GM18868 (cell line): ENCODE data around the gene EBF3.

Experiments used
- ATAC-seq: cut with Tn5 transposase; IDR thresholded peaks from one replicate; pipeline ENCODE4 v1.9.1; 2021; ENCODE audit warnings: mild to moderate bottlenecking, moderate library complexity; ENCODE audit not compliant: unreplicated experiment

Gene EBF3

DNA sequence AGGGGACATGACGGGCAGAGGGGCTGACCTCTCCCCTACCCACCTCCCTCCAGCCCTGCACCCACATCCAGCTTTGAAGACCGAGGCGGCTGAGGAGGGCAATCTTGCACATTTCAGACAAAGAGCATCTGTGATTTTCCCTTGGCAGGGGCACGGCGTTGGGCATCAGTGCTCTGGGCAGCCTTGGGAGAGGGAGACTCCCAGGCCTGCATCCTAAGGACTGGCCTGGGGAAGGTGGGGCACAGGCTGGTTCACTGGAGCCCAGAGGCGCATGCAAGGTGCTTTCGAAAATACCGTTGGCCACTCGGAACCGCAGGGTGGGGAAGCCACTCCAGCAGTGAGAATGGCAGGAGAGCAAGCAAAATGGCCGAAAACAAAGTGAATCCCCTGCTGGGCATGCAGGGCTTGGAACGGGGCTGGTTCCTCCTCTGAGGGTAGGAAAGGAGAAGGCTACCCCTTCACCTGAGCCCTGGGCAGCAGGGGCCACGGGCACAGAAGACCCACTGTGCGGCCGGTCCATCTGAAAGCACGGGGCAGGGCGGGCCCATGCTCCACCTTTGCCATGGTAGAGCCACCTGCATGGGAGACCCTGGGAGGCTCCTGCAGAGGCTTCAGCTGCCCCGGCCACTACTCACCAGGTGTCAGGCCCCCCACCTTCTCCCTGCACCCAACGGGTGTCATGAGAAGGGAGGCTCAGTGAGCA is 49.8 kb downstream of the EBF3 start:
- ATAC-seq, result no peak

DNA sequence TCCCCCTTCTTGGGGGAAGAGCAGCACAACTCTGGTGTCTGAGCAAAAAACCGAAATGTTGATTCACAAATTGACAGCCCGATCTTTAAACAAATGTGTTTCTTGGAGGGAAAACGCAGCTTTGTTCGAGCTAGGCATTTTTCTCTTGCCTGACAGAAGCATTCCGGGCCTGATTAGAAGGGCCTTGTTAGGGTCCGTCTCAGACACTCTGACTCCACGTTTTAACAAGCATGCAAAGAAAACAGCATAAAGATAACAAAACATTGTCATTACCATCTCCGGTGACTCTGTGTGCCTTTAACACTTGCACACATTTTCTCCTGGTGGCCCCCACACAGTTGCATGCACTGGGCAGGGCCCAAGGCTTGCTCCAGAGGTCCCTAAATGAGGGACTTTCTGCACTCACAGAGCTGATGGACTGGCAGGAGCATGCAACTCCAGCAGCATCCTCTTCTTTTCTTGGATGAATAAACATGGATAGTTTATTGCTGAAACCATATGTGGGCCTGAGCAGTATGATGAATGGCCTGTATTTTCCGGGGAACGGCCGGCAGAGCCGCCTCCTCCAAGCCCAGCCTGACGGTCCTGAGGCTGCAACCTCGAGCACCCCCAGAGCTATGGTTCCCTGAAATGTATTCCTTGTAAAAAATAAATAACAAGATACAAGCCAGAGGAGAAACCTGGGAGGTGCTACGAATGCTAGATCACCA is 50.9 kb downstream of the EBF3 start:
- no peak for ATAC-seq

DNA sequence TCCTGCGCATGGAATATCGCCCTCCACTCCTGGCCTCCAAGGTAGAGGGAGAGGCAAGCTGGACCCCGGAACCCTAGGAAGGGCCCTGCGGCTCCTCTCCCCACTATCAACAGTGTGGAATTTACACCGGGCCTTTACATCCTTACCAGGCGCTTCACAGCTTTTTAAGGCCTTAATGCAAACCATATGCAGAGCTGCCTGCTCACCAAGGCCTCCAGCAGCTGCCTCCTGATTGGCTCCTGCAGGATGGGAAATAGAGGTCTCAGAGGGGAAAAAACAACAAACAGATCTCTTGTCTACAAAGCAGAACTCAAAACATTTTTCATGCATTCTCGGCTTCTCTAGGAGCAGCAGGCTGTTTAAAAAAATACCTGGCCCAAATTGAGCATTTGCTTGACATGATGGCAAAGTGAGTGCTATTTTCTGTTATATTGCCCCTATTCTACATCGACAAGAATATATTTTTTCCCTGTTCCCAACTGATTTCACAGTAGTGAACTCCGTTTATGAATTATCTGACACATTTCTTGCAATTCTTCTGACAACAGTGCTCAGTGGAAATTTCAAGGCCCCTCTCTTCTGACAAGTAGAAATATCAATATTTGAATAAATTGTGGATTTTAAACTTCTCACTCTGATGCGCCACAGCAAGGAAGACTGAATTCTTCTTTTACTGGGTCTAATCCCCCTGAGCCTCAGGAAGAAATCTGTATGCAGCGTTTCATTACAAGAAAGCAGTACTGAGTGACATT is 51.7 kb downstream of the EBF3 start:
- no peak for ATAC-seq

DNA sequence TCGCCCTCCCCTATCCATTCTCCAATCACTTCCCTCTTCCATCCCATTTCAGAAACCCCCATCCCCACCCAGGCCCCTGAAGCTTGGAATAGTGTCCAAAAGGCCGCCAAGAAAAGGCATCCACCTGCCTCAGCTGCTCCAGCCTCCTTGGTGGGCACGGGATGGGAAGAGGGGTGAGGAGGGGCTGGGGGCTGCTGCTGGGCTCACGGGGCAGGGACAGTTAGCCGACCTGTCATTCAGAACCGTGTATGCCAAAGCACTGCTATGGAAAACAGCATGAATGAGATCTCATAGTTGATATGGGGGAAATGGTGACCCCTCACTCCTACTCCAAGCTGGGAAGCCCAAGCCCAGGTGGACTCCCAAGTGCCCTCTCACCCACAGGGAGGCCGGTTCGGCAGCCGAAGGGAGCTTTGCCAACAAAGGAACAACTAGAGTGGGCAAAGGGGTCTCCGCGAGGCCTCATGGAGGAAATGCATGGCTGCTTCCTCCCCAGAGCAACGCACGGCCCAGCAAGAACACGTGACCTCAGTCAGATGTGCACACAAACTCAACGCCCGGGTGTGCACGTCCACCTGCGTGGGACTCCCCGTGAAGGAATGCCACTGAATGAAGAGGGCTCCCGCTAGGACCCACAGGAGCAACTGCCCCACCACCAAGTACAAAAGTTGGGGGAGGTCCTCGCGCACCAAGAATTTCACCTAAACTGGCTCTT is 52.5 kb downstream of the EBF3 start:
- no peak for ATAC-seq

DNA sequence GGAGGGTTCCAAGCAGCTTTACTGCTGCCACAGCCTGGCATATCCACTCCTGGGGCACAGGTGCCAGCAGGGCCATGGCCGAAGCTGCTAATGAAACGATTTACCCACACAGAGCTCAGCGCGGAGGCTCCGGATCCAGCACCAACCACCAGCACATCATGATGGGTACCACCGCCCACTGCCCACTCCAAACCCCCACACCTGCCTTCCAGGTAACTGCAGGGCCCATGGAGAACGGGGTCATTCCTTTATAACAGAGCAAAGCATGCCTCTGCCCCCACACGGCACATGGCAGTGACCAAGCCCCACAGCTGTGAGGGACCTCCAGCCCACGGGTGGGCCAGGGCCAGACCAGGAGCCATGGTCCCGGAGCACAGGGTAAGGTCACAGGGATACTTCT is 53.2 kb downstream of the EBF3 start:
- ATAC-seq, result no peak

DNA sequence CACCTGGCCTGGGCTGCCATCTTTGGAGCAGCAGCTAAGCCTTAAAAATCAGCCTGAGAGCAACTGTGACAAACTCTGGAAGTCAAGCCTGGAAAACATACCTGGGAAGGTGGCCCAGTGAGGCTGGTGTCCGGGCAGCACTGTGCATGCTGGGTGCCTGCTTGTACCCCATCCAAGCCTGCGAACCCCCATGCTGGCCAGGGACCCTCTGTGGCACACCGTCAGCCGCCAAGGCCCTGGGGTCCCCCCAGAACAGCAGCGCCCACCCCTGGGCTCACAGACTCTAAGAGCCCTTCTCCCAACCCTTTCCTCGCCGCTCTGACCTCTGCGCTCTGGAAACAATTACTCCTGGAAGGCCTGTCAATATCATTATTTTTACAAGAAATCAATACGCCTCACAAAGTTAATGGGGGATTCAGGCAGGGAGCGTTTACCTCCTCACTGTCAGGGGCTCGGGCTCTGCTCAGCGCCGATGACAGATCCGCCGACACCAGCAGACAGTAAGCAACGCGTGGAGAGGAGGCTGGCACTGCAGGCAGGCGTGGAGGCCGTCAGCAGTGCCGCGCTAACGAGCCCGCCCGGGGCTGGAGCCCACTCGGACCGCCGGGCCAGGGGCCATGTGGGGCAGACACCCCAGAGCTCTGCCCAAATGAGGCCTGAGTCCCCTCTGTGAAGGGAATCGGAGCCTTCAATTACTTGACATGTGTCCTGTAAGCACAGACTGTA is 54.4 kb downstream of the EBF3 start:
- ATAC-seq, result no peak

DNA sequence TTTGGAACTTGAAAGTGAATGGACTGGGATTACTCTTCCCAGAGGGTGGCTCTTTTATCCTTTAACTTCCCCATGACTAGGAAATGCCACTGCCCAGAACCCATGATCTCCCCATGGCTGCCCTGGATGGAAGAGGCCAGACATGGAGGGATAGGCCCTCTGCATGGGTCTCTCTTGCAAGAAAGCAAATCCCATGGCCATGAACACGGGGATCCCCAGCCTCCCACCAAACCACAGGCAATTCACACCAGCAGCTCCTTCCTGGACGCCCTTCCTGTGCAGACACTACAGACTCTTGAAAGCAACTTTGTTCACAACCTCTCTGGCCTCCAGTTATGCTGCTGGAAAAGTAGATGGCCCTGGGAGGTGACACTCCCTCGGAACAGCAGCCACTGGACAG is 55.0 kb downstream of the EBF3 start:
- ATAC-seq, result no peak

DNA sequence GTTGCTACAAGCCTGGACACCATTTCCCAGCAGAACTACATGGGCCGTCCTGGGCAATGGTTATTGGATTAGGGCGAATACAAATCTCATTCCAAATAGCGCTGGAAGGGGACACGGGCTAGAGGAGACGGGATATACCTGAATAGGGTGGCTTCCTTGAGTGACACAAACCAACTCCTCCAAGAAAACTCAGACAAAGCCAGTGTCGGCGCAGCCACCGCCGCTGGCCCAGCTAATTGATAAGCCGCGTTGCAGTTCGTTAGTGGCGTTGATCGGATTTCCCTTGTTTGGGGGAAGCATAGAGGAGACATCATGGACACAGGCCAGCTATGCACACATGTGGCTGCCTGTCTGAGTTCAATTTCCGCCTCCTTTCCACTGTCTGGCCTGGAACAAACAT is 55.7 kb downstream of the EBF3 start:
- no peak for ATAC-seq

DNA sequence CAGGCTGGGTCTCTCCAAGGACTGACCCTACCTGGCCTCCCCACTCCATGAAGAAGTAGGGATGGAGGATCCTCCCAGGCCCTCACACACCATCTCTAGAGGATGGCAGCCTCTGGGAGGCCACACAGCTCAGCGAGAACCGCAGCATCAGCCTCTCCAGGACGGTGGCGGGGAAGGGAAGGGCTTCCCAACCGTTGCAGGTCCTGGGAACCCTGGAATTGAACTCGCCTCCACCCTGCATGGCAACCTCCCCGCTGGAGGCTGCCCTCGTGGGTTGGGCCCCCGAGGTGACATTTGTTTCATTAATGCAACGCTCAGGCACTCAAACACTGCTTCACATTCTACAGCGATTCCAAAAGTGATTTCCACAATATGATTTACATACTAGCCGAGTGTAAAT is 58.5 kb downstream of the EBF3 start:
- ATAC-seq, result no peak

DNA sequence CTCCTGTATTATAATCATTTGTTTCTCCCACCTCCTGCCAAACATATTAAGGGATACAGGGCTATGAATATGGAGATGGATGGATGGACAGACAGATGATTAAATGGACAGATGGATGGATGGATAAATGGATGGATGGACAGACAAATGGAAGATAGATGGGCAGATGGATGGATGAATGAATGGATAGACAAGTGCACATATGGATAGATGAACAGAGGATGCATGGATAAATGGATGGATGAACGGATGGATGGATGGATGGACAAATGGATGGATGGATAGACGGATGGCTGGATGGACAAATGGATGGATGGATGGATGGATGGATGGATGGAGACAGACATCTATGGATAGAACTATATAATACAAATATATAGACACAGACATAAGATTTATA is 59.8 kb downstream of the EBF3 start:
- ATAC-seq, result no peak

DNA sequence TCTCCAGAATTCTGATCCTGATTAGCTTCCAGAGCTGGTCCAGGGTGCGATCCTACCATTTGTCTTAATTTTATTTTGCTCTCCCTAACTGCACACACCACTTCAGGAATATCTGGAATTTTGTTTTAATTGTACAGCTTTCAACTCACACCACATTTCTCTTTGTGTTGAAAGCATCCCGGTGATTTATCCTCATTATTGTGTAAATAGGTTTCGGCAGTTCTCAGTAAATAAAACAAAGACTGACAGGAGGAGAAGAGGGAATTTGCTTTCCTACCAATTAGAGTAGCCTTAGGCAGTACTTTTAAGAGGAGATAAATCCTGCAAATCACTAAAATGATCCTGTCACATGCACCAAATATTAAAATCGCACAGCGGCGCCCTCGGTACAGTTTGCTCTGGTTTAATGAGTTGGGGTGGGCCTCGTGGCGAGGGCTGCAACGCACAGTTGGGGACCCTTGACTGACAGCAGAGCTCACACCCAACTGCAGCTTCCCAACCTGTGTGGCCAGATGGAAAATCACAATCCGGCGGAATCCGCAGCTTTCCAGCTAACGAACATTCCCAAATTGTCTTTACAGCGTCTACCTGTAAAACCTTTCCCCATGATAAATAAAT is 62.6 kb downstream of the EBF3 start:
- no peak for ATAC-seq

DNA sequence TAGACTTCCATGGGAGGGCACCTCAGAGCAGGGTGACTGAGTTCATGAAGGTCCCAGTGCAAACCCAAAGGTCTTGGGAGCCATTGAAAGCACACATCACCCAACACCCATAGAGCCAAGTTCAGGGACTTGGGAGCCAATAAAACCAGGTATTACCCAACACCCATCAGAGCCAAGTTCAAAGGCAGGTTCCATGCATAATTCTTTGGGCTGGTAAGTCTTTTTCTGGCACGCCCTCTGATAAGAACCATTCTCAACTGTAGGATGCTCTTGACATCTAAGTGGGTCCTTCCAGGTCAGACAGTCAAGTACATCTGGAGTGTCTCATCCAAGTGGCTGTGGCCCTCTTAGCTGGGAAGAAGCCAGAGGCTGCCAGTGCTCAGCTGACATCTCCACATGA is 63.2 kb downstream of the EBF3 start:
- no peak for ATAC-seq

DNA sequence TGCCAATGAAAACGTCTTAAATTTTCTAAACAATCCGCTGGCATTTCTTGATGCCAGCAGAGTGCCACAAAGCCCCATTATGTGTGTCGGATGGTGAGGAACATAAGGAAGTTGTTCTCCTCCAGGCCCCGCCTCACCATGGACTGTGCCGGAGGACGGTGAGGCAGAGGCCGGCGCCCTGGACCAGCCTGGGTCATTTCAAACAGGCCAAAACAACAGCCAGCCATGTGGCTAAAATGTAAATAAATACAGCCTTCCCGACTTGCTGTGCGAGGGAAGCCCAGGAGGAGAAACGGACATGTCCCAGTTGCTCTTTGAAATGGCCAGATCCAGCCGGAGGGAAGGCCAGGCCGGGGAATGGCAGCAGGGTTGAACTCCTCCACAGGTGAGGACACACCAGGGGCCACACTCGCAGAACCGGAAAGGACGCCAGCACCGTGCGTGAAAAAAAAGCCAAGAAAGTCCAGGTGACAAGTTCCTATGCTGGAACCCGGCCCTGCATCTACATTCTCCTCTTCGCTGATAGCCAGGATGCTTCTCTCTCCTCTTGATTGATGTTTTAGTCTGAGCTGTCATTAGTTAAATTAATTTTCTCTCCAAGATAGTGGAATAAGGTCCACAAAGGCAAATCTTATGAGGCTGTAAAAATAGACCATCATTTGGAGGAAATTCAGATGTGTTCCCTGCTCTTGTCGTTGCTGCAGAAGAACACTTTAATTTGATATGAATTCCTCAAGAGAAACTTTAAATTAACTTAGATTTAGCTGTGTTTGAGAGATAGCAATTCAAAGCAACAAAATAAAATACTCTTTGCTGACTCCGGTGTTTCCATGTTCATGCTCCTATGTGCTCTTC is 64.6 kb downstream of the EBF3 start:
- ATAC-seq, result no peak

DNA sequence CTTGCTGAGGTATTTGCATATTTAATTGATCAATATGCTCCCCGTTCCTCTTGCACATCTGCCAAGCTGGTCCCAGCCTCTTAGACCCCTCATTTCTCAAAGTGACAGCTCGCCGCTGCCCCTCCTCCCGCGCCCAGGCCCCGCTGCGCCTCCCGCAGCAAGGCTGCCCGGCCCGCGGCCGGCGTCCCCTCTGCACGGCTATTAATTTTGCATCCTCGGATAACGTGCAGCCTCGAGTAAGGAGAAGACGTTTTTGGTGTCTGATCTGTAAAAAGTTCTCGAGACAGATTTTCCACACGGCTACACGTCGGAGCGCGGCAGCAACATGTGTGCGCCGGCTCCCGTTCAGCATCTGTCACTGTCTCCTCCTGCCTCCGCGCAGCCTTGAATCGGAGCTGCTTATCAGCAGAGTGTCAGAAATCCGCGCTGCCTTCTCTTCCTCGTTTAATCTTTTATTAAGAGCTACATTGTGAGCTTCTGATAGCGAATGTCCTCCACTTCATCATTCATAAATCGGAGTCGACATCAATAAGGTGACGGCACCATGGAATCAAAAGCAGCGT is 65.3 kb downstream of the EBF3 start:
- no peak for ATAC-seq

DNA sequence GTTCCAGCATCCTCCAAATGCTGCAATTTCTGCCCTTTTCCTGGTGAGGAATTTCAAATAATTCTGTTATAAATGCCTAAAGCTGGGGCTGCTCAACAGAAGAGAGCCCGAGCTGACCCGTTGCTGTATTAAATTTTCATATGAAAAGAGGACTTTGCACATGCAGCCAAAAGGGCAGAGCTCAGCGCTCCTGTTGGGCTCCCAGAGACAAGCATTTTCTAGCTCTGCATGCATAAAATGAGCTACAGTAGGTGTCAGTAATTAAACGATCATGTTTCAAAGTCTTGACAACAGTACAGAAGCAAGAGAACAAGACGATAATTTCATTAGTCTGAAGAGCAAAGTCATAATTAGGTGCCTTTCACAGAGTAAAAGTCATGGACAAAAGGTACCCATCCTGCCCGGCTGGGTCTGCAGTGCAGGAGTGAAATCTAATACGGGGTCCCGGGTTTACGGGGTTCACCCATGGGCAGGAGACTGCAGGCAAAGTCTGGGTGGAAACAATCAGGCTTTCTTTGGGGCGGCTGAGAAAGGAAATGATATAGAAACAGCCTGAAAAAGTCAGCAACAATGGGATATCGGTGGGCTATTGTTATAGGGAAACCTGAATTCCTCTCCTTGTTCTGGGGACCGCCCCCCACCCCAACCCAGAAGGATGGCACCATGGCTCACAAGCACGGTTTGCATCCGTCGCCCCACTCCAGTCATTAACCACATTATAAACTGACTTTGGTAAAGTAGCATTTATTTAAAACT is 66.0 kb downstream of the EBF3 start:
- ATAC-seq, result no peak

DNA sequence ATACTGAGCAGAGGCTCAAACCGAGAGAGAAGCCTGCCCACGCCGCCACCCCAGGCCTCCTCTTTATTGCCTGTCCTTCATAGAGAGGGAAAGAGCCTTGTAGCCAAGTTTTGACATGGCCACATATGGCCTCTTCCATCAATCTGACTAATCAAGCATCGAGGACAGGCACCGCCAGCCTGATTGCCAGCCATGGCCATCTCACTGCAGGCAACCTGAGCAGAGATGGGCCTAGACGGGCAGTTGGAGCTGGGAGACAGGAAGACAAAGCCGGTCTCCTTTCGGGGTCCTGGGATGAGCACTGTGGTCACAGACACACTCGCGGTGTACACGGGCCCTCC is 67.2 kb downstream of the EBF3 start:
- ATAC-seq, result no peak

DNA sequence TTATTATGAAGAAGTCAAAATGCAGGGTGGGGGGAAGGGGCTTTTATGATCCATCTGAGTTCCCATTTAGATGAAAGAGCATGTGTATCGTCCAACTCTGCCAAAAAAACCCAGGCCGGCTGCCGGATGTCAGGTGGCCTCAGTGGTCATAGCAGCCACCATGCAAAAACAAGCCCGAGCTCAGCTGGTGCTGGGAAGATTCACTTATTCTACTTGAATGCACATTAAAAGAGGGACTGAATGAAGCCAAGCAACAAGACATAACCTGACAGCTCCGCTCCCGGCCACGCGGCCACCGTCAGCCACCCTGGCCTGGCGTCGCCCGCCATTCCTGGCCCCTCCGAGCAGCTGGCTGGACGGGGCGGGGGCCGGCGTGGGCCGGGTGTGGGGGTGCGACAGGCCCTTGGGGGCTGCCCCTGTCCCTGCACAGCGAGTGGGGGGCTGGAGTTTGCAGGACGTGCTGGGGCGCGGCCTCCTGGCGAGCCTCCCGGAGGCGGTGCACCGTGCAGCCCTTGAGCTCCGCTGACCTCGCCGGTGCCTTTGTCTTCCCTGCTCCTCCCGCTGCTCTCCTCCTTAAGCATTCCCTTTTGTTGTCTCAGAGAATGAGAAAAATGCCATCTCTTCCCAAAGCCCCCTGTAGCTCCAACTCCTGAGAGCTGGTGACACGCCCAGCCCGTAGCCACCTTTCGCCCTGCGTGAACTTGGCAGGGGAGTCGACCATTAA is 67.8 kb downstream of the EBF3 start:
- no peak for ATAC-seq

DNA sequence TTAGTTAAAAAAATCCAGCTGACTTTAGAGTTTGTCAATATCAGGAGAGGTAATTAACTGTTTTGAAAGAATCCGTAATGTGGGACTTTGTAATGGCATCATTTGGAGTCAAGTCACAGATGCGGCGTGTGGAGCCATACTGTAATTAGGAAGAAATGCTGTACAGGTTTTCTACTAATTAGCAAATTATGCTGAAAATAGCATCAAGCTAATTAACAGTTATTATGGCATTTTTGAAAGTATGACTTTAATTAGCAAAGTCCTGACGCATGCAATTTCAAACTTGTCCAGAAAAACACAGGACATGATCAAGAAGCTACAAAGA is 68.3 kb downstream of the EBF3 start:
- no peak for ATAC-seq
